HG03520 (cell line): ENCODE data around the gene TAF11L8.
"Not testable (repeated sequence)": the region's sequence is repeated elsewhere in the genome, so short reads cannot be mapped to it uniquely, and the experiment has no call there.

Source experiments
- ATAC-seq: cut with Tn5 transposase; IDR thresholded peaks from one replicate; pipeline ENCODE4 v1.9.1; 2021; ENCODE audit warnings: mild to moderate bottlenecking, moderate library complexity; ENCODE audit not compliant: unreplicated experiment

TAF11L8 gene

GRCh38 chr5:17590860-17591259 is at the start of gene TAF11L8:
Gene TAF11L8 (minus strand): TSS chr5:17590960.
- not testable (repeated sequence) for ATAC-seq

DNA sequence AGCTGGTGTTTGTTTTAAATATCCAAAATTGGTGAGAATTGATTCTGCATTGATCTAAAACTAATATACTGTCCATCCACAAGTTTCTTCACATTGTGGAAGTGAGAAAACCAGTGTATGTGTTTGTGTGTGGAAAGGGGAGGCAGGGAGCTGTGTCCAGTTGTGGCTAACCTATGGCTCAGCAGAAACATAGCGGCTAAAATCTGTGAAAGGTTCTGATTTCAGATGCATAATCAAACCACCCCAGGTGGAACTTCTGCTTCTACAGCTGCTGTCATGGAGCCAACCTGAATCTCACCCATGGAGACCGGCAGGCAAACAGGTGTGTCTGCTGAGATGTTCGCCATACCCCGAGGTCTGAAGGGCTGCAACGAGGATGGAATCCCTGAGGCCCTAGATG is 43.4 kb upstream of the TAF11L8 start, which contains the start of gene TAF11L14:
Gene TAF11L14 (plus strand): TSS at position 301 of the 400 bp plus-strand sequence.
- ATAC-seq, result no peak

DNA sequence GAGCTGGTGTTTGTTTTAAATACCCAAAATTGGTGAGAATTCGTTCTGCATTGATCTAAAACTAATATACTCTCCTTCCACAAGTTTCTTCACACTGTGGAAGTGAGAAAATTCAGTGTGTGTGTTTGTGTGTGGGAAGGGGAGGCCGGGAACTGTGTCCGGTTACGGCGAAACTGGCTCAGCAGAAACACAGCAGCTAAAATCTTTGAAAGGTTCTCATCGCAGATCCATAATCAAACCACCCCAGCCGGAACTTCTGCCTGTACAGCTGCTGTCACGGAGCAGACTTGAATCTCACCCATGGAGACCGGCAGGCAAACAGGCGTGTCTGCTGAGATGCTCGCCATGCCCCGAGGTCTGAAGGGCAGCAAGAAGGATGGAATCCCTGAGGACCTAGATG is 41.0 kb upstream of the TAF11L8 start, which contains the start of gene TAF11L13:
Gene TAF11L13 (plus strand): TSS at position 301 of the 400 bp plus-strand sequence.
- not testable (repeated sequence) for ATAC-seq

DNA sequence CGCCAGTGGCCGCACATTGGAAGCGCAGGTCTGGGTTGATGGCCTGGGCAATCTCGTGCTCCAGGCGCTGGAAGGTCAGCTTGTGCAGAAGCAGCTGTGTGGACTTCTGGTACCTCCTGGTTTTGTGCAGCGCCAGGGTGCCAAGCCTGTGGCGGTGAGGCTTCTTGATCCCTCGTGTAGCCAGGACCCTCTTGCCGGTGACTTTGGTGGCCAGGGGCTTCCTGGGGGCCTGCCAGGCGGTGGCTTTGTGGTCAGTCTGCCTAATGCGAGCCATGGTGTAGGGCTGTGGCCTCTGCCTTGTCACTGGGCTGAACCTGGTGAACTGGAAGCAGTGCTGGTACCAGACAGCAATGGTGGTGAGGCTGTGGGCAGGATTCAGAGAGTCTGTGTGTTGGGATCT is 34.9 kb upstream of the TAF11L8 start:
- ATAC-seq, result no peak

DNA sequence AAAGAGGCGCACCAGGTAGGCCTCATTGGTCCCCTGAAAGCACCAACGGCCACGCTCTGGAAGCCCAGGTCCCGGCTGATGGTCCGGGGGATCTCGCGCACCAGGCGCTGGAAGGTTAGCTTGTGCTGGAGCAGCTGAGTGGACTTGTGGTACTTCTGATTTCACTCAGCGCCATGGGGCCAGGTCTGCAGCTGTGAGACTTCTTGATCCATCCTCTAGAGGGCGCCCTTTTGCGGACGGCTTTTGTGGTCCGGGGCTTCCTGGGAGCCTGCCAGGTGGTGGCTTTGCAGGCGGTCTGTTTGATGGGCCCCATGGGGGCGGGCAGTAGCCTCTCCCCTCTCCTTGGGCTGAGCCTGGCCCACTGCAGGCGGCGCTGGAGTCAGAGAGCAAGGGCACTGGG is 29.9 kb upstream of the TAF11L8 start:
- no peak for ATAC-seq

DNA sequence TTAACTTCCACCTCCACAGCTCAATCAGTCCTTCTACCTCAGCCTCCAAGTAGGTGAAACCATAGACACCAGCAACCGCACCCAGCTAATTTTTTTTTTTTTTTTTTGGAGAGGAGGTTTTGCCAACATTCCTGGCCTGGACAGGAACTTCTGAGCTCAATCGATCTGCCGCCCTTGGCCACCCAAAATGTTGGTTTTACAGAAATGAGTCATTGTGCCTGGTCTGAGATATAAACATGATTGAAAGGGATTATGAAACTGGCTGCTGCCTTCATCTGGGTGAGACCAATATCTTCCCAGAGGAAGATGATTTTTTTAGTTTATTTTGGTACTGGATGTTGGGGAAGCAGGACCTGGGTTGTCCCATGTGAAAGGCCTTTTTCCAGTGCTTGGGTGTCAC is 28.6 kb upstream of the TAF11L8 start:
- ATAC-seq, result no peak

DNA sequence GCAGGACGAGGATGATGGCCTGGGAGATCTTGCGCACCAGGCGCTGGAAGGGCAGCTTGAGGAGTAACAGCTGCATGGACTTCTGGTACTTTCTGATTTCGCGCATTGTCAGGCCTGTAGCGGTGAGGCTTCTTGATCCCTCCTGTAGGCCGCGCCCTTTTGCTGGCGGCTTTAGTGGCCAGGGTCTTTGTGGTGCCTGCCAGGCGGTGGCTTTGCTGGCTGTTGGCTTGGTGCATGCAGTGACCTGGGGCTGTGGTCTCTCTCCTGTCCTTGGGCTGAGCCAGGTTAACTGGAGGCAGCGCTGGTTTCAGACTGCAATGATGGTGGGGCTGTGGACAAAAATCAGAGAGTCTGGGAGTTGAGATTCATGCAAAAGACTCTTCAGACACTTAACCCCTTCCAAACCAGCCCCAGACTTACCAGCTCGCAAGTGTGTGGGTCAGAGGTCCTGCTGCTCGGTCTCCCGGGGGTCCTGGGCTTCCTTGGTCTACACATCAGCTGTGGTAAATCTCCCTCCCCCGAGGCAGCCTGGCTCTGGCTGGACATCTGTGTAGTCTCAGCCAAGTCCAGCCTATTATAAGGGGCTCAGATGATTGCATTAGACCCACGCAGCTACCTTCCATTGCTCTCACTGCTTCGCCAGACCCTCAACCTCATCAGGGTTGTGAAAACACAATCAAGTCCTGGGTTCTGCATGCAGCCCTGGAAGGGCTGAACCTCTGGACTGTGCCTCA is 24.3 kb upstream of the TAF11L8 start:
- ATAC-seq, result no peak

- ATAC-seq, result not testable (repeated sequence)
Observed at GRCh38 chr5:17610092-17610491, 19.3 kb upstream of the TAF11L8 start, which contains the start of gene TAF11L12. Gene TAF11L12 (plus strand): TSS chr5:17610392.

- ATAC-seq, result not testable (repeated sequence)
Observed at GRCh38 chr5:17607461-17607860, 16.7 kb upstream of the TAF11L8 start.

DNA sequence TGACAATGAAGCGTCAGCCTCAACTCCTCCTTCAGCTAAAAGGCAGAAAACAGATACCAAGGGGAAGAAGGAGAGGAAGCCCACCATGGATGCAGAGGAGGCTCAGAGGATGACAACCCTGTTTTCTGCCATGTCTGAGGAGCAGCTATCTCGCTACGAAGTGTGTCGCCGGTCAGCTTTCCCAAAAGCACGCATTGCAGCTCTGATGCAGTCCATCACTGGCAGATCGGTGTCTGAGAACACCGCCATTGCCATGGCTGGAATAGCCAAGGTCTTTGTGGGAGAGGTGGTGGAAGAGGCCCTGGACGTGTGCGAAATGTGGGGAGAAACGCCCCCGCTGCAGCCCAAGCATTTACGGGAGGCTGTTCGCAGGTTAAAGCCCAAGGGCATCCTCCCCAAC is 14.2 kb upstream of the TAF11L8 start:
- ATAC-seq, result no peak

DNA sequence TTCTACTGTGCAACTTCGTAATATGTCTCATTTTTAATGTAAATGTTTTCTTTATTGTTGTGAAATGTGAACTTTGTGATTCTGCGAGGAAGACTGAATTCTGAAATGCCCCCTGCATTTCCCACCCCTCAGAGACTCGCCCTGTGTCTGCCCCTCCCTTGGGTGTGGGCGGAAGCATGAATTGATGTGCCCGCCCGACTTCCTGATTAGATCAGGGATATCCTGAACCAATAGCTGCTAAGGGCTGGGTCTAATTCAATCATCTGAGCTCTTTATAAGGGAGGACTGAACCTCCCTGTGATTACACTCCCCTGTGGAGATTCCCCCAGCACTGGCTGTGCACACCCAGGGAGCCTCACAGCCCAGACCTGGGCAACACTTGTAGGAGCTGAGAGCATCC is 13.1 kb upstream of the TAF11L8 start, which contains the start of gene TAF11L11:
Gene TAF11L11 (plus strand): TSS at position 304 of the 400 bp plus-strand sequence.
- ATAC-seq, result not testable (repeated sequence)

DNA sequence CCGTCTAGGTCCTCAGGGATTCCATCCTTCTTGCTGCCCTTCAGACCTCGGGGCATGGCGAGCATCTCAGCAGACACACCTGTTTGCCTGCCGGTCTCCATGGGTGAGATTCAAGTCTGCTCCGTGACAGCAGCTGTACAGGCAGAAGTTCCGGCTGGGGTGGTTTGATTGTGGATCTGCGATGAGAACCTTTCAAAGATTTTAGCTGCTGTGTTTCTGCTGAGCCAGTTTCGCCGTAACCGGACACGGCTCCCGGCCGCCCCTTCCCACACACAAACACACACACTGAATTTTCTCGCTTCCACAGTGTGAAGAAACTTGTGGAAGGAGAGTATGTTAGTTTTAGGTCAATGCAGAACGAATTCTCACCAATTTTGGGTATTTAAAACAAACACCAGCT is 7.0 kb upstream of the TAF11L8 start, which contains the start of gene TAF11L10:
Gene TAF11L10 (minus strand): TSS at position 101 of the 400 bp plus-strand sequence.
- not testable (repeated sequence) for ATAC-seq

DNA sequence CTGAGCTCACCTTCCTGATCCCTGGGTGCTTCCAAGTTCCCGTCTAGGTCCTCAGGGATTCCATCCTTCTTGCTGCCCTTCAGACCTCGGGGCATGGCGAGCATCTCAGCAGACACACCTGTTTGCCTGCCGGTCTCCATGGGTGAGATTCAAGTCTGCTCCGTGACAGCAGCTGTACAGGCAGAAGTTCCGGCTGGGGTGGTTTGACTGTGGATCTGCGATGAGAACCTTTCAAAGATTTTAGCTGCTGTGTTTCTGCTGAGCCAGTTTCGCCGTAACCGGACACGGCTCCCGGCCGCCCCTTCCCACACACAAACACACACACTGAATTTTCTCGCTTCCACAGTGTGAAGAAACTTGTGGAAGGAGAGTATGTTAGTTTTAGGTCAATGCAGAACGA is 3.5 kb upstream of the TAF11L8 start, which contains the start of gene TAF11L9:
Gene TAF11L9 (minus strand): TSS at position 140 of the 400 bp plus-strand sequence.
- ATAC-seq, result not testable (repeated sequence)

DNA sequence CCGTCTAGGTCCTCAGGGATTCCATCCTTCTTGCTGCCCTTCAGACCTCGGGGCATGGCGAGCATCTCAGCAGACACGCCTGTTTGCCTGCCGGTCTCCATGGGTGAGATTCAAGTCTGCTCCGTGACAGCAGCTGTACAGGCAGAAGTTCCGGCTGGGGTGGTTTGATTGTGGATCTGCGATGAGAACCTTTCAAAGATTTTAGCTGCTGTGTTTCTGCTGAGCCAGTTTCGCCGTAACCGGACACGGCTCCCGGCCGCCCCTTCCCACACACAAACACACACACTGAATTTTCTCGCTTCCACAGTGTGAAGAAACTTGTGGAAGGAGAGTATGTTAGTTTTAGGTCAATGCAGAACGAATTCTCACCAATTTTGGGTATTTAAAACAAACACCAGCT is 5.1 kb downstream of the TAF11L8 start, which contains the start of gene TAF11L7:
Gene TAF11L7 (minus strand): TSS at position 101 of the 400 bp plus-strand sequence.
- not testable (repeated sequence) for ATAC-seq
